K562 (cell line): ENCODE data around the gene OR6S1. TPM values are rescaled to one million over a fixed set of nuclear protein-coding genes. Genes with fewer than 3 reads are reported as not detected.
A peak's percentile ranks its signal among the peaks of the same experiment; 100 is the strongest.

ENCODE experiments used
- CBX1 ChIP-seq: sonication (generic); IDR thresholded peaks from 2 replicates; pipeline ENCODE4 v1.6.1; 2016; ENCODE audit warnings: antibody characterized with exemption, low read depth, mild to moderate bottlenecking
- CEBPG ChIP-seq, 3 experiments: fragments of 200-800 bp in 1 of 3; sonication (Bioruptor generic) in 1 of 3; sonication (generic) in 1 of 3; formaldehyde crosslinking in 1 of 3; IDR thresholded peaks in 2 of 3; conservative IDR thresholded peaks in 1 of 3; 2 replicates each; pipeline versions ENCODE4 v1.6.1 to v1.8.0; 2016 to 2022; ENCODE audit warnings: missing compliant biosample characterization in 2 of 3, missing genetic modification characterization in 2 of 3, mild to moderate bottlenecking in 1 of 3, missing genetic modification reagents in 1 of 3
- CREM ChIP-seq: IDR thresholded peaks from 2 replicates; pipeline ENCODE4 v1.6.1; 2014; ENCODE audit warnings: antibody characterized with exemption, low read depth
- MAZ ChIP-seq, 2 experiments: fragments of 450-650 bp in 1 of 2; sonication (generic) in 1 of 2; formaldehyde crosslinking; IDR thresholded peaks in 1 of 2; conservative IDR thresholded peaks in 1 of 2; 2 replicates each; pipeline versions ENCODE4 v1.4.0 to v1.5.0; 2020; ENCODE audit warnings: mild to moderate bottlenecking in 1 of 2, missing genetic modification reagents in 1 of 2
- ZNF318 ChIP-seq, 2 experiments: fragments of 450-650 bp; IDR thresholded peaks; 2 replicates each; pipeline ENCODE4 v1.6.1; 2016; ENCODE audit warnings: mild to moderate bottlenecking in 2 of 2, borderline replicate concordance in 1 of 2, low read depth in 1 of 2, moderate library complexity in 1 of 2
- polyA plus RNA-seq, 8 experiments: library from polyadenylated mRNA; depleted of rRNA in 4 of 8; stranded (reverse) in 5 of 8; unstranded in 3 of 8; fragments of >200 nt; fragmentation: Nextera tagmentation in 2 of 8; fragmentation: Illumina TruSeq in 1 of 8; extraction: Ambion mirVana in 2 of 8; extraction: Trizol in 1 of 8; gene quantifications; 2 replicates each; pipeline versions ENCODE4 v1.2.1 to v1.2.3, GENCODE V29; 2011 to 2014; ENCODE audit warnings: inconsistent platforms in 1 of 8, missing spikeins in 1 of 8
- total RNA-seq, 7 experiments: library from RNA; depleted of rRNA in 6 of 7; stranded (reverse); fragments of >200 nt in 6 of 7; fragmentation: Illumina TruSeq in 2 of 7; extraction: Trizol in 2 of 7; gene quantifications; 2 replicates each; pipeline versions ENCODE4 v1.2.1 to v1.2.3, GENCODE V29; 2011 to 2021; ENCODE audit warnings: low replicate concordance in 1 of 7

OR6S1 gene
- total and polyA plus RNA-seq, 9 of the 15 experiments (the other 6 are each of a cell fraction or from before 2014, with no cell fraction given), result not detected

GRCh38 chr14:20682435-20683124 lies 41.1 kb upstream of the OR6S1 start (continued):
- TF ChIP-seq CBX1 (0 out of 2 replicates have a peak, but pooled peaks have one; percentile 17), CEBPG (CRISPR knock-in tag; IDR thresholded peaks at IDR 0.05) (peak; percentile 29; the same call in 1 of the 2 replicates), CEBPG (tag; conservative IDR thresholded peaks at IDR 0.05 in 1 of 2, IDR thresholded peaks at IDR 0.05 in 1 of 2) (no peak), ZNF318 (IDR thresholded peaks at IDR 0.05; ENCODE audit: borderline replicate concordance in 1 of 2, low read depth in 1 of 2) (no peak), MAZ (CRISPR knock-in tag; conservative IDR thresholded peaks at IDR 0.05 in 1 of 2, IDR thresholded peaks at IDR 0.05 in 1 of 2) (peak in 1 of 2 experiments; percentile 26; a peak in 1 of 4 replicates), CREM (peak; percentile 78)
